ENCODE data around the gene BMPR1A. TPM values are rescaled to one million over a fixed set of nuclear protein-coding genes. Genes with fewer than 3 reads are reported as not detected.
A peak's percentile ranks its signal among the peaks of the same experiment; 100 is the strongest.

The BMPR1A gene
- total RNA-seq, 1 experiment from 2014 or later = 104 TPM

GRCh38 chr10:86742230-86742629, 14.2 kb upstream of the BMPR1A start (continued):
- TF ChIP-seq CDX4 (CRISPR knock-in tag; IDR thresholded peaks at IDR 0.05; ENCODE audit: borderline replicate concordance) (no peak), ZNF671 (CRISPR knock-in tag; IDR thresholded peaks at IDR 0.05) (no peak), CBFB (CRISPR knock-in tag; IDR thresholded peaks at IDR 0.05; ENCODE audit: low read depth) (no peak), ZNF317 (CRISPR knock-in tag; IDR thresholded peaks at IDR 0.05; ENCODE audit: borderline replicate concordance, low read depth) (no peak), ESRRA (CRISPR knock-in tag; IDR thresholded peaks at IDR 0.05; ENCODE audit: borderline replicate concordance) (no peak), TEAD4 (CRISPR knock-in tag; IDR thresholded peaks at IDR 0.05) (no peak), GRHL2 (CRISPR knock-in tag; IDR thresholded peaks at IDR 0.05; ENCODE audit: insufficient replicate concordance, severe bottlenecking) (no peak), ATF2 (CRISPR knock-in tag; IDR thresholded peaks at IDR 0.05; ENCODE audit: borderline replicate concordance, low read depth) (no peak), ZNF423 (CRISPR knock-in tag; IDR thresholded peaks at IDR 0.05) (no peak)

- CTCF ChIA-PET = interaction anchor here (0.9 kb wide), 1 partner anchor 9 kb away, joined by 3 read pairs; no protein-coding TSS in a partner anchor
- TF ChIP-seq MYBL2 (CRISPR knock-in tag; IDR thresholded peaks at IDR 0.05) = no peak
- no peak for TF ChIP-seq STAT6 (CRISPR knock-in tag; conservative IDR thresholded peaks at IDR 0.05; ENCODE audit: low read depth)
- no peak for TF ChIP-seq ATF3 (CRISPR knock-in tag; conservative IDR thresholded peaks at IDR 0.05)
- TF ChIP-seq ERG (CRISPR knock-in tag; IDR thresholded peaks at IDR 0.05) = no peak
- no peak for TF ChIP-seq OVOL2 (CRISPR knock-in tag; IDR thresholded peaks at IDR 0.05; ENCODE audit: borderline replicate concordance)
- no peak for TF ChIP-seq GTF2I (CRISPR knock-in tag; conservative IDR thresholded peaks at IDR 0.05)
- TF ChIP-seq ELF4 (CRISPR knock-in tag; IDR thresholded peaks at IDR 0.05; ENCODE audit: low read depth) = no peak
- TF ChIP-seq MXD4 (CRISPR knock-in tag; IDR thresholded peaks at IDR 0.05; ENCODE audit: borderline replicate concordance) = no peak
- TF ChIP-seq ZNF532 (CRISPR knock-in tag; IDR thresholded peaks at IDR 0.05; ENCODE audit: borderline replicate concordance) = no peak
- TF ChIP-seq FOXJ3 (CRISPR knock-in tag; IDR thresholded peaks at IDR 0.05; ENCODE audit: borderline replicate concordance) = no peak
- TF ChIP-seq IRF1 (CRISPR knock-in tag; IDR thresholded peaks at IDR 0.05) = no peak
- no peak for TF ChIP-seq ETV6 (CRISPR knock-in tag; IDR thresholded peaks at IDR 0.05)
- Mint-ChIP-seq H3K4me1 (peaks cover 23% of the 10 kb centered on the region), H3K27ac (peak overlapping the region; percentile 20; the same call in 1 of the 2 replicates), H3K27me3 (ENCODE audit: low read depth) (no peaks in the 10 kb centered on the region), H3K9me3 (no peaks in the 10 kb centered on the region), H3K36me3 (no peaks in the 10 kb centered on the region), H3K4me3 (no peak overlapping the region)
- DNase-seq (ENCODE audit: low spot score) (no peak), ATAC-seq (no peak)
- POLR2A ChIA-PET = no interaction called here
Measured at GRCh38 chr10:86744067-86744725, 12.2 kb upstream of the BMPR1A start.
